ENCODE measurements around the gene CHI3L2. TPM values are rescaled to one million over a fixed set of nuclear protein-coding genes. Genes with fewer than 3 reads are reported as not detected.
"Not testable (repeated sequence)": the region's sequence is repeated elsewhere in the genome, so short reads cannot be mapped to it uniquely, and the experiment has no call there.

The CHI3L2 gene
- total RNA-seq, 6 experiments from 2014 or later, result 0.35 to 0.64 (median 0.57) TPM; not detected in 3

DNA sequence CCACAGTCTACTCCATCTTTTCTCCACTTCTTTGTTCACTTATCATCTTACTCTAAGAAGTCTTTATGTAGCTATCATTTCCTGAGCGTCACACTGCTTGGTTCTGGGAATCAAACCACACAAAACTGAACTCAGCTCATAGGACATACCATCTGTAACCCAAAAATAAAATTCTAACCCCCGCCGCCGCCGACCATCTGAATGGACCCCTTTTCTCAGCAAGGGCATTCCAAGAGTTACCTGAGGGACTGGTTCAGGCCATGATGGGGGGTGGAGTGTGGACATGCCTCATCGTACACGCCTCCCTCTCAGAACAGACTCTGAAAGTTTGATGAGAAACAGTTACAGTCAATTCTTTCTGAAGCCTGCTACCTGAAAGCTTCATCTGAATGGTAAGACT, 12.6 kb upstream of the CHI3L2 start:
- Mint-ChIP-seq H3K36me3 (ENCODE audit: low read depth) (0 out of 2 replicates have a peak, but pooled peaks cover 7% of the 10 kb centered on the region), H3K4me1 (ENCODE audit: low read depth) (peaks cover 12% of the 10 kb centered on the region), H3K27me3 (ENCODE audit: insufficient read depth) (no peaks in the 10 kb centered on the region; the same call in 1 of the 2 replicates), H3K4me3 (no peak overlapping the region), H3K9me3 (no peaks in the 10 kb centered on the region), H3K27ac (peak overlapping the region; percentile 10; the same call in 1 of the 2 replicates)
- TF ChIP-seq, protein P1, sequence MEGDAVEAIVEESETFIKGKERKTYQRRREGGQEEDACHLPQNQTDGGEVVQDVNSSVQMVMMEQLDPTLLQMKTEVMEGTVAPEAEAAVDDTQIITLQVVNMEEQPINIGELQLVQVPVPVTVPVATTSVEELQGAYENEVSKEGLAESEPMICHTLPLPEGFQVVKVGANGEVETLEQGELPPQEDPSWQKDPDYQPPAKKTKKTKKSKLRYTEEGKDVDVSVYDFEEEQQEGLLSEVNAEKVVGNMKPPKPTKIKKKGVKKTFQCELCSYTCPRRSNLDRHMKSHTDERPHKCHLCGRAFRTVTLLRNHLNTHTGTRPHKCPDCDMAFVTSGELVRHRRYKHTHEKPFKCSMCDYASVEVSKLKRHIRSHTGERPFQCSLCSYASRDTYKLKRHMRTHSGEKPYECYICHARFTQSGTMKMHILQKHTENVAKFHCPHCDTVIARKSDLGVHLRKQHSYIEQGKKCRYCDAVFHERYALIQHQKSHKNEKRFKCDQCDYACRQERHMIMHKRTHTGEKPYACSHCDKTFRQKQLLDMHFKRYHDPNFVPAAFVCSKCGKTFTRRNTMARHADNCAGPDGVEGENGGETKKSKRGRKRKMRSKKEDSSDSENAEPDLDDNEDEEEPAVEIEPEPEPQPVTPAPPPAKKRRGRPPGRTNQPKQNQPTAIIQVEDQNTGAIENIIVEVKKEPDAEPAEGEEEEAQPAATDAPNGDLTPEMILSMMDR (IDR thresholded peaks at IDR 0.05), result no peak
- DNase-seq, result no peak

DNA sequence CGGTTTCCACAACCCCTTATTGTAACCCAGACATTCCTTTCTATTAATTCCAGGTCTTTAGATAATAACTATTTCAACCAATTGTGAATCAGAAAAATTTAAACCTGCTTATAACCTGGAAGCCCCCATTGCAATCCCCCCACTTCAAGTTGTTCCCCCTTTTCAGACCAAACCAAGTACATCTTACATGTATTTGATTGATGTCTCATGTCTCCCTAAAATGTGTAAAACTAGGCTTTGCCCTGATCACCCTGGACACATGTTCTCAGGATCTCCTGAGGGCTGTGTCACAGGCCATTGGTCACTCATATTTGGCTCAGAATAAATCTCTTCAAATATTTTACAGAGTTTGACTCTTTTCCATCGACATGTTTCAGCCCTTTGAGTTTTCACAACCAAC, 12.2 kb upstream of the CHI3L2 start:
- not testable (repeated sequence) for H3K36me3 Mint-ChIP-seq (ENCODE audit: low read depth); H3K9me3 Mint-ChIP-seq; H3K27ac Mint-ChIP-seq; H3K27me3 Mint-ChIP-seq (ENCODE audit: insufficient read depth); DNase-seq; H3K4me3 Mint-ChIP-seq
- peaks cover 12% of the 10 kb centered on the region for H3K4me1 Mint-ChIP-seq (ENCODE audit: low read depth)

DNA sequence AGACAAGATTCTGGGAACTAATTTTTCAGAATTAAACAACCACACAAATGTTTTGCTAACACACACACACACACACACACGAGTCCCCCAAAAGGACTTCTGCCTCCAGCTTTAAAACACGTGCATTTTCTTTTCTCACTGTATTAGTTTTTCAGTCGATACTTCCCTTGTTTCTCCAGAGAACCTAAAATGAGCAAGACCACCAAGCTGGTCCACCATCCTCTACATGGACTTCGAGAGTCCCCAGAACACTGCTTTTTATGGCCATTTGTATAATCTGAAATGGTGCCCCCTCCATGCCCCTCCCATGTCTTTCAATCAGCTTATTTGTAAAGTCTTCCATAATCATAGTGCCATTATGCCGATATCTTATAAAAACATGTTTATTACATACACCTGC, 10.8 kb upstream of the CHI3L2 start:
- 0 out of 2 replicates have a peak, but pooled peaks cover 7% of the 10 kb centered on the region for H3K36me3 Mint-ChIP-seq (ENCODE audit: low read depth)
- TF ChIP-seq, protein P1 (IDR thresholded peaks at IDR 0.05), result no peak

DNA sequence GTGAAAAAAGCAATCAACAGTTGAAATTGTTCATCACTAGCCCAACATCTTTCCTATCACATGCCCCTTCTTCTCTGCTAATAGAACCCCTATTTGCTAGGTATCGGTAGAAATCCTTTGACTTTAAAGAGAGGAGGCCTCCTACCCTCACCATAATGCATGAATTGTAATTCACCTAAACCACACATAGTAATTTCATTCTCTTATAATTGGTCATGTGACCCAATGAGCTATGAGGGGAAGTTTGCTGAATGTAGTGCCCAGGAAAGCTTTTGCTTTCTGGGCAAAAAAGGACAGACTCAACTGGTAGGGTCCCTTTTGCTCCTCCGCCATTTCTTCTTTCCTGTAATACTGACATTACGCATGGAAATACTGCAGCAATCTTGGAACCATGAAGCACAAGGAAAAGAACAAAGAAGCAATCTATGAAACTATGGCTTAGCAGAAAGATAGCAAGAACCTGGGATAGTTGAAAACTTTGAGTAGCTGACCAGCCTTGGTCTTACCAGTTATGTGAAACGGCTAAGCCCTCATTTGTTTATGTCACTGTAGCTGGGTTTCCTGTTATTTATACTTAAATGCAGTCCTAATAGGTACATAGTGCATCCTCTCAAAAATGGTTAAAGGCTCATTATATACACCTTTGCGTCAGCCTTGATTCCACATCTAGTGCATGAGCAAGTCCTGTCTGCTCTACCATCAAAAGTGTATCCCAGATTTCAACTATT, 10.2 kb upstream of the CHI3L2 start:
- TF ChIP-seq, protein P1 (IDR thresholded peaks at IDR 0.05), result no peak
- H3K27me3 Mint-ChIP-seq (ENCODE audit: insufficient read depth), result peaks cover 4% of the 10 kb centered on the region
- 0 out of 2 replicates have a peak, but pooled peaks cover 7% of the 10 kb centered on the region for H3K36me3 Mint-ChIP-seq (ENCODE audit: low read depth)
- H3K4me3 Mint-ChIP-seq, result no peak overlapping the region
- no peaks in the 10 kb centered on the region for H3K9me3 Mint-ChIP-seq
- peaks cover 24% of the 10 kb centered on the region for H3K4me1 Mint-ChIP-seq (ENCODE audit: low read depth)
- no peak overlapping the region for H3K27ac Mint-ChIP-seq
- no peak for DNase-seq

More for the DNA sequence above, 10.8 kb upstream of the CHI3L2 start:
- H3K9me3 Mint-ChIP-seq, result no peaks in the 10 kb centered on the region
- H3K27ac Mint-ChIP-seq, result no peak overlapping the region
- peaks cover 4% of the 10 kb centered on the region for H3K27me3 Mint-ChIP-seq (ENCODE audit: insufficient read depth)
- H3K4me1 Mint-ChIP-seq (ENCODE audit: low read depth), result peaks cover 18% of the 10 kb centered on the region
- no peak for DNase-seq
- H3K4me3 Mint-ChIP-seq, result no peak overlapping the region

DNA sequence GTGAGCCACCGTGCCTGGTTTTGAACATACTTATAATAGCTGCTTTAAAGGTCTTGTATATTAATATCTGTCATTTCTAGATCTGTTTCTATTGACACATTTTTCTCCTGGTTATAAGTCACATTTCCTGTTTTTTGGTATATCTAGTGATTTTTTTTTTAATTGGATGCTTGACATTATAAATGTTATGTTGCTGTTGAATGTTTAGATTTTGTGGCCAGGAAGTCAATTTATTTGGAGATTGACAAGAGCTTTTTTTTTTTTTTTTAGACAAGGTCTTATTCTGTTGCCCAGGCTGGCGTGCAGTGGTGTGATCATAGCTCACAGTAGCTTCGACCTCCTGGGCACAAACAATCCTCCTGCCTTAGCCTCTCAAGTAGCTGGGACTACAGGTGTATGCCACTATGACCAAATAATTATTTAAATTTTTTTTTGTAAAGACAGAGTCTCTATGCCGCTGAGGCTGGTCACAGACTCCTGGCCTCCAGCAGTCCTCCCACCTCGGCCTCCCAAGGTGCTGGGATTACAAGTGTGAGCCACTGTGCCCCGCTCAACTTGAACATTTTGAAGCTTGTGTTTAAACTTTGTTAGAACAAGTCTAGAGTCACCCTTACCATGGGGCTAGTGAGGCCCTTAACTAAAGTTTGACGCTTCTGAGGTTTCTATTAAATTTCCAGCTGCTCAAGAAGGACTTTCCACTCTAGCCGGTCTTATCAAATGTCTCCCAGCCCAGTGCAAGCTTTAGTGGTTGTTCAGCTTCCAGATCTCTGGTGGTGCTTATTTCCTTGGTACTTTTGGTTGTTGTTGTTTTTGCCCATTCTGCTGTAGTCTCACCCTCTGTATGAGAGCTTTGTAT, 8.6 kb upstream of the CHI3L2 start:
- TF ChIP-seq, protein P1 (IDR thresholded peaks at IDR 0.05), result no peak
- H3K4me3 Mint-ChIP-seq, result no peak overlapping the region
- H3K27me3 Mint-ChIP-seq (ENCODE audit: insufficient read depth), result peaks cover 4% of the 10 kb centered on the region
- no peaks in the 10 kb centered on the region for H3K9me3 Mint-ChIP-seq
- H3K27ac Mint-ChIP-seq, result no peak overlapping the region
- no peak for DNase-seq
- H3K36me3 Mint-ChIP-seq (ENCODE audit: low read depth), result no peaks in the 10 kb centered on the region
- peaks cover 36% of the 10 kb centered on the region for H3K4me1 Mint-ChIP-seq (ENCODE audit: low read depth)

Measured in HFFc6 (cell line).